BE2C (cell line): ENCODE measurements around the gene SHC2.

Source experiments
- DNase-seq: peaks from one replicate; pipeline ENCODE4 v3.0.0-alpha.2; 2020
- H3K27me3 ChIP-seq: fragments of 250-450 bp; sonication (Bioruptor Pico); 2 replicates; pipeline ENCODE4 v1.5.1; 2020; ENCODE audit warnings: mild to moderate bottlenecking
- H3K36me3 ChIP-seq: fragments of 250-450 bp; sonication (Bioruptor Pico); 2 replicates; pipeline ENCODE4 v1.5.1; 2020; ENCODE audit warnings: mild to moderate bottlenecking
- H3K4me1 ChIP-seq: fragments of 250-450 bp; sonication (Bioruptor Pico); 2 replicates; pipeline ENCODE4 v1.5.1; 2020
- H3K4me3 ChIP-seq: 2 replicates; pipeline ENCODE4 v1.5.1; 2011; ENCODE audit warnings: low read depth, low read length
- H3K9me3 ChIP-seq: fragments of 250-450 bp; sonication (Bioruptor Pico); 2 replicates; pipeline ENCODE4 v1.5.1; 2020
- TF ChIP-seq, protein P1 (sequence below): IDR thresholded peaks from 2 replicates; pipeline ENCODE4 v1.5.1; 2012; ENCODE audit warnings: mild to moderate bottlenecking, low read depth, low read length

Gene SHC2

DNA sequence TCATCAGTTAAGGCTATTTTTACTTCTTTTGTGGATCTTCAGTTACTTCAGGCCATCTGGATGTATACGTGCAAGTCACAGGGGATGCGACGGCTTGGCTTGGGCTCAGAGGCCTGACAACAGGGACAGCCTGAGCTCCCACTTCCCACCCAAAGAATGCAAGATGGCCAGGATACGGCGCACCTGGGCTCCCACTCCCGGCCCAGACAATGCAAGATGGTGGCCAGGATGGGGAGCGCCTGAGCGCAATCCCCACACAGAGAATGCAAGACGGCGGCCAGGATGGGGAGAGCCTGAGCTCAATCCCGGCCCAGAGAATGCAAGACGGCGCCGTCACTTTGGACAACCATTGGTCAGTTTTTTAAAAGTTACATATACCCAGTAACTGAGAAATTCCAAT is 91.0 kb downstream of the SHC2 start:
- H3K4me3 ChIP-seq: no peak overlapping the region
- TF ChIP-seq, protein P1, sequence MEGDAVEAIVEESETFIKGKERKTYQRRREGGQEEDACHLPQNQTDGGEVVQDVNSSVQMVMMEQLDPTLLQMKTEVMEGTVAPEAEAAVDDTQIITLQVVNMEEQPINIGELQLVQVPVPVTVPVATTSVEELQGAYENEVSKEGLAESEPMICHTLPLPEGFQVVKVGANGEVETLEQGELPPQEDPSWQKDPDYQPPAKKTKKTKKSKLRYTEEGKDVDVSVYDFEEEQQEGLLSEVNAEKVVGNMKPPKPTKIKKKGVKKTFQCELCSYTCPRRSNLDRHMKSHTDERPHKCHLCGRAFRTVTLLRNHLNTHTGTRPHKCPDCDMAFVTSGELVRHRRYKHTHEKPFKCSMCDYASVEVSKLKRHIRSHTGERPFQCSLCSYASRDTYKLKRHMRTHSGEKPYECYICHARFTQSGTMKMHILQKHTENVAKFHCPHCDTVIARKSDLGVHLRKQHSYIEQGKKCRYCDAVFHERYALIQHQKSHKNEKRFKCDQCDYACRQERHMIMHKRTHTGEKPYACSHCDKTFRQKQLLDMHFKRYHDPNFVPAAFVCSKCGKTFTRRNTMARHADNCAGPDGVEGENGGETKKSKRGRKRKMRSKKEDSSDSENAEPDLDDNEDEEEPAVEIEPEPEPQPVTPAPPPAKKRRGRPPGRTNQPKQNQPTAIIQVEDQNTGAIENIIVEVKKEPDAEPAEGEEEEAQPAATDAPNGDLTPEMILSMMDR: no peak

DNA sequence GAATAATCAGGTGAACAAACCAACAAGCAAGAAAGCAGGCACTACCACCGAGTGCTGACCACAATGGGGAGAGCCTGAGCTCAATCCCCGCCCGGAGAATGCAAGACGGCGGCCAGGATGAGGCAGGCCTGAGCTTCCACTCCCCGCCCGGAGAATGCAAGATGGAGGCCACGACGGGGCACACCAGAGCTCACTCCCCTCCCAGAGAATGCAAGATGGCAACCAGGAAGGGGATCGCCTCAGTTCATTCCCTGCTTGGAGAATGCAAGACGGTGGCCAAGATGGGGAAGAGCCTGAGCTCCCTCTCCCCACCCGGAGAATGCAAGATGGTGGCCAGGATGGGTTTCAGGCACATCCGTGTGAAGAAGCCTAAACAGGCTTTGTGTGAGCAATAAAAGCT is 91.6 kb downstream of the SHC2 start:
- H3K27me3 ChIP-seq: peaks cover 15% of the 10 kb centered on the region
- no peaks in the 10 kb centered on the region for H3K4me1 ChIP-seq
- no peak overlapping the region for H3K4me3 ChIP-seq
- DNase-seq: no peak
- no peaks in the 10 kb centered on the region for H3K9me3 ChIP-seq
- TF ChIP-seq, protein P1: no peak
- H3K36me3 ChIP-seq: no peaks in the 10 kb centered on the region

More for the DNA sequence above, 91.0 kb downstream of the SHC2 start:
- Histone ChIP-seq H3K36me3 (no peaks in the 10 kb centered on the region), H3K4me1 (no peaks in the 10 kb centered on the region), H3K9me3 (no peaks in the 10 kb centered on the region), H3K27me3 (peaks cover 15% of the 10 kb centered on the region)
- DNase-seq: no peak

DNA sequence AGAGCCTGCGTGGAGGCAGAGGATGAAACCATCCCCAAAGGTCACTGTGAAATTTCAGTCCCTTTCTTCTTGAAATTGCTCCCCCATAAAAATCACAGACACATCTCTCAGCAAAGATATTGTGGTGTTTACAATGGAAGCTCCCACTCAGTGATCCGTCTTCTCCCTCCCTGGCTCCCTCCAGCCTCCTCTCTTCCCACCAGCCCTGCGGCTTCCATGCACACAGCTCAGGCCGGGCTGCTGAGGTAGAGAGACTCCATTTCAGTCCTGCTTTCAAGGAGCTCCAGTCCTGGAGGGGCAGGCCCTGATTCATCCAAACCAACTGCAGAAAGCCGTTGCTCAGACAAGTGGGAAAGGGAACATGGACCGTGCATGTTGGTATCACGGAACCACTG is 92.2 kb downstream of the SHC2 start:
- H3K36me3 ChIP-seq: no peaks in the 10 kb centered on the region
- TF ChIP-seq, protein P1: no peak

DNA sequence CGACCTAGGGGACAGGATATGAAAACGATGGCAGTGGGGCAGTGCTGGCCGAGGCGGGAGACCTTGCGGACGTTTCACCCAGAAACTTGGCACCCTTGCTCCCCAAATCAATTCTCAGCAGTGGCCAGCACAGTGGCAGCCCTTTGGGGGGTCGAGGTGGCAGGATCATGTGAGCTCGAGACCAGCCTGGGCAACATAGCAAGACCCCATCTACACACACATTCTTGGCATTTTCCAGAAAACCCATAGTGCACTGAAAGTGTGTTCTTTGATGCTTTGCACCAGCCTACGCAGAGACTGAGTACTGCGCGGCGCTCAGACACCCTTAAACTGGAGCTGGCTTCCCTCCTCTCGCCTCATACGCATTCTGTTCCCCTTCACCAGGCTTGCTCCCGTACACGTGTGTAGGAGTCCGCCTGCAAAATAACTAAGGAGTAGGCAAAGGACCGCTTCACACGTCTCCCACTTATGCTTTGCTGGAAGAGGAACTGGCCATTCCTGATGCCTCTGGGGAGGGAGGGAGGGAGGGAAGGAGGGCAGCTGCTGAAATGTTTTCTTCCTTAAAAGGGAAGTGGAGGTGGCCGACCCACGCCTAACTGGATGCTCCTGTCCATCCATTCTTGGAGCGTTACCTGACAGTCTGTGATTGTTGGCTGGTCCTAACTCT is 92.7 kb downstream of the SHC2 start:
- TF ChIP-seq, protein P1: no peak
- no peaks in the 10 kb centered on the region for H3K4me1 ChIP-seq
- peaks cover 11% of the 10 kb centered on the region for H3K27me3 ChIP-seq
- no peaks in the 10 kb centered on the region for H3K36me3 ChIP-seq
- no peak overlapping the region for H3K4me3 ChIP-seq
- no peak for DNase-seq
- H3K9me3 ChIP-seq: no peaks in the 10 kb centered on the region

More for the DNA sequence above, 92.2 kb downstream of the SHC2 start:
- DNase-seq: no peak
- H3K9me3 ChIP-seq: no peaks in the 10 kb centered on the region
- H3K4me3 ChIP-seq: no peak overlapping the region
- H3K4me1 ChIP-seq: no peaks in the 10 kb centered on the region
- H3K27me3 ChIP-seq: peaks cover 11% of the 10 kb centered on the region

DNA sequence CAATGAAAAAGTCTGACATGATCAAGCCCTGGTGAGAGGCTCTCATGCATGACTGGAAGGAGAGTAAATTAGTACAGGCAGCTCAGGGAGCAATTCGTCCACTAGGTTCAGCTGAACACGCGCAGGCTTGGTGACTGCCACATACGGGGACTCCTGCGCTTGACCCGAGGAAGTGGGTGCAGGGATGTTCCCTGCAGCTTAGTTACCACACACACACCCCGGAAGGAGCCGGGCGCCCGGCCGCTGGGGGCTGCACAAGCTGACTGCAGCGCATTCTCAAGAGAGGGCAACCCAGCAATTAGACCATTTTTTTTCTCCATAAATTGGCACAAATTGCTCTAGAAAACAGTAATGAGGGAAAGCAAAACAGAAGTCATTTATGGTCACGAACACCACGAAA is 93.3 kb downstream of the SHC2 start:
- Histone ChIP-seq H3K27me3 (peaks cover 10% of the 10 kb centered on the region), H3K4me1 (no peaks in the 10 kb centered on the region), H3K9me3 (no peaks in the 10 kb centered on the region), H3K36me3 (no peaks in the 10 kb centered on the region), H3K4me3 (no peak overlapping the region)
- TF ChIP-seq, protein P1: no peak
- DNase-seq: no peak

DNA sequence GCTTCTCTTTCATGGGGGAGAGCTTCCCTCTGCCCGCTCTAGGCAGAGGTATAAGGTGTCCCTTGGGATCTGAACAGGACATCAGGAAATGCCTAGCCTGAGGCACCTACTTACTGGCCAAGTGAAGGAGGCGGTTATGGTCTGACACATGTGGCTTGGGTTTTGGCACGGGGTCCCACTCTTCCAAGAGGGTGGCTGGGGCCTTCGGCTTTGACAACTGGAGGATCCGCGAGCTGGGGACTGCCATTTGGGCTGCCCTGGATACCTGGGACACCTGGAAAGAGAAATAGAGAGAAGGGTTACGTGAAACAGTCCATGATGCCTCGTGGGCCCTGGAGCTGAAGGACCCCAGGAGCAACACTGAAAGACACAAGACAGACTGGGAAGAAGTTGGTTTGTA is 93.9 kb downstream of the SHC2 start:
- H3K4me1 ChIP-seq: no peaks in the 10 kb centered on the region
- no peak overlapping the region for H3K4me3 ChIP-seq
- no peaks in the 10 kb centered on the region for H3K9me3 ChIP-seq
- H3K36me3 ChIP-seq: no peaks in the 10 kb centered on the region
- TF ChIP-seq, protein P1: no peak
- DNase-seq: no peak
- peaks cover 5% of the 10 kb centered on the region for H3K27me3 ChIP-seq
